ENCODE results near the gene LUC7L. TPM values are rescaled to one million over a fixed set of nuclear protein-coding genes. Genes with fewer than 3 reads are reported as not detected.

The LUC7L gene
- total and polyA plus RNA-seq, 2 of the 8 experiments (the other 6 are each of a cell fraction or from before 2014, with no cell fraction given), result 49.7 to 129 TPM

DNA sequence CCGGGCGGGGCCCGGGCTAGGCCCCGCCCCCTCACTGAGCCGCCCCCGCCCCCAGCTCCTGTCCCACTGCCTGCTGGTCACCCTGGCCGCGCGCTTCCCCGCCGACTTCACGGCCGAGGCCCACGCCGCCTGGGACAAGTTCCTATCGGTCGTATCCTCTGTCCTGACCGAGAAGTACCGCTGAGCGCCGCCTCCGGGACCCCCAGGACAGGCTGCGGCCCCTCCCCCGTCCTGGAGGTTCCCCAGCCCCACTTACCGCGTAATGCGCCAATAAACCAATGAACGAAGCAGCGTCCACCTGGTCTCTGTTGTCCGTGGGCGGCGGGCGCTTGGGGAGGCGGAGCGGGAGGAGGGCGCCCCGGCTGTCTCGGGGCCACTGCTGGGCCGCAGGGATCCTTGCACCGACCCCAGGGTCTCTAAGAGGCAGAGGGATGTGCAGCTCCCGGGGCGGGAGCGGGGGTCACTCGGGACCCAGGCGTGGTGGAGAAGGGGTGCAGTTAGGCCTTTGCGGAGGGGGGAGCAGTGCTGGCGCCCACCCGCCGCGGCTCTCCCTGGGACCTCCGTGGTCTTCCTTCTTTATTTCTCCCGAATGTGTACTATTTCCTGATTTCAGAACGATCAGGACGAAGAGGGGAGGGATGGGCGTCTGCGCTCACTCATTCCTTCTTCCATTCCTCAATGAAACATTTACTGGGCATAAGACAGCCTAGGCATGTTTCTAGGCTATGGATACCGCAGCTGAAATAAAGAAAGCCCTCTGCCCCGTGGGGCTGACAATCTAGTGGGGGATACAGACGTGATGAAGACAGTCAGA lies 74.8 kb downstream of the LUC7L start (continued):
- TF ChIP-seq SP2 (IDR thresholded peaks at IDR 0.05; ENCODE audit: low read length), result no peak
- TF ChIP-seq E2F6 (IDR thresholded peaks at IDR 0.05), result 0 out of 2 replicates have a peak, but pooled peaks have one; percentile 10
- TF ChIP-seq EP300 (IDR thresholded peaks at IDR 0.05; ENCODE audit: borderline replicate concordance in 1 of 2, low read depth in 2 of 2, low read length in 2 of 2), result no peak
- TF ChIP-seq BACH1 (IDR thresholded peaks at IDR 0.05; ENCODE audit: low read length), result no peak
- TF ChIP-seq SIN3A (conservative IDR thresholded peaks at IDR 0.05 in 1 of 2, IDR thresholded peaks at IDR 0.05 in 1 of 2; ENCODE audit: low read depth in 1 of 2, low read length in 2 of 2), result no peak
- 0 out of 2 replicates have a peak, but pooled peaks have one; percentile 26 for TF ChIP-seq SUZ12 (IDR thresholded peaks at IDR 0.05; ENCODE audit: low read length)
- TF ChIP-seq BRCA1 (IDR thresholded peaks at IDR 0.05; ENCODE audit: low read depth, low read length), result no peak
- TF ChIP-seq ZNF274 (IDR thresholded peaks at IDR 0.05; ENCODE audit: borderline replicate concordance, extremely low read depth, low read length), result no peak
- no peak for TF ChIP-seq FOSL1 (IDR thresholded peaks at IDR 0.05; ENCODE audit: insufficient read depth, low read depth, low read length)
- TF ChIP-seq, protein P1, sequence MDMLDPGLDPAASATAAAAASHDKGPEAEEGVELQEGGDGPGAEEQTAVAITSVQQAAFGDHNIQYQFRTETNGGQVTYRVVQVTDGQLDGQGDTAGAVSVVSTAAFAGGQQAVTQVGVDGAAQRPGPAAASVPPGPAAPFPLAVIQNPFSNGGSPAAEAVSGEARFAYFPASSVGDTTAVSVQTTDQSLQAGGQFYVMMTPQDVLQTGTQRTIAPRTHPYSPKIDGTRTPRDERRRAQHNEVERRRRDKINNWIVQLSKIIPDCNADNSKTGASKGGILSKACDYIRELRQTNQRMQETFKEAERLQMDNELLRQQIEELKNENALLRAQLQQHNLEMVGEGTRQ (IDR thresholded peaks at IDR 0.05; ENCODE audit: low read length), result no peak
- no peak for TF ChIP-seq ASH2L (IDR thresholded peaks at IDR 0.05; ENCODE audit: low read length)
- TF ChIP-seq CHD2 (IDR thresholded peaks at IDR 0.05; ENCODE audit: low read length), result no peak
- no peak for TF ChIP-seq EZH2 (IDR thresholded peaks at IDR 0.05; ENCODE audit: low read depth, low read length, severe bottlenecking)
- no peak for TF ChIP-seq POLR2A (IDR thresholded peaks at IDR 0.05; ENCODE audit: control extremely low read depth in 1 of 2, low read depth in 2 of 2, low read length in 2 of 2)
